ENCODE data around the gene KRT86. TPM values are rescaled to one million over a fixed set of nuclear protein-coding genes. Genes with fewer than 3 reads are reported as not detected.
"Not testable (repeated sequence)": the region's sequence is repeated elsewhere in the genome, so short reads cannot be mapped to it uniquely, and the experiment has no call there.

KRT86 gene
- total RNA-seq, 2 donors from 2014 or later = 0.56 to 2.1 TPM

- Mint-ChIP-seq H3K36me3 (ENCODE audit: low read depth) (no peaks in the 10 kb centered on the region), H3K27ac (no peak overlapping the region), H3K9me3 (no peaks in the 10 kb centered on the region), H3K27me3 (peaks cover 8% of the 10 kb centered on the region), H3K4me1 (peaks cover 11% of the 10 kb centered on the region), H3K4me3 (no peak overlapping the region)
- no peak for ATAC-seq (replicated peaks)
These were observed 26.6 kb downstream of the KRT86 start for GRCh38 chr12:52300796-52301691.

- H3K4me1 Mint-ChIP-seq = peaks cover 11% of the 10 kb centered on the region
- H3K9me3 Mint-ChIP-seq; ATAC-seq (replicated peaks); H3K27ac Mint-ChIP-seq; H3K36me3 Mint-ChIP-seq (ENCODE audit: low read depth); H3K4me3 Mint-ChIP-seq: not testable (repeated sequence)
- H3K27me3 Mint-ChIP-seq = peaks cover 11% of the 10 kb centered on the region
These were observed 27.3 kb downstream of the KRT86 start for GRCh38 chr12:52301721-52302120.

GRCh38 chr12:52302242-52302914, 27.9 kb downstream of the KRT86 start:
- Mint-ChIP-seq H3K27me3 (peaks cover 15% of the 10 kb centered on the region), H3K4me1 (peaks cover 11% of the 10 kb centered on the region)
- not testable (repeated sequence) for ATAC-seq (replicated peaks); H3K27ac Mint-ChIP-seq; H3K9me3 Mint-ChIP-seq; H3K36me3 Mint-ChIP-seq (ENCODE audit: low read depth); H3K4me3 Mint-ChIP-seq

GRCh38 chr12:52304941-52305411, 30.5 kb downstream of the KRT86 start:
- H3K27me3 Mint-ChIP-seq = peaks cover 32% of the 10 kb centered on the region
- peaks cover 18% of the 10 kb centered on the region for H3K4me1 Mint-ChIP-seq
- H3K9me3 Mint-ChIP-seq; H3K4me3 Mint-ChIP-seq; H3K36me3 Mint-ChIP-seq (ENCODE audit: low read depth): not testable (repeated sequence)
- H3K27ac Mint-ChIP-seq = peak overlapping the region; percentile 56
- ATAC-seq (replicated peaks) = peak; percentile 66

GRCh38 chr12:52305921-52306705, 31.7 kb downstream of the KRT86 start:
- peaks cover 18% of the 10 kb centered on the region for H3K4me1 Mint-ChIP-seq
- no peak overlapping the region for H3K4me3 Mint-ChIP-seq
- H3K9me3 Mint-ChIP-seq = no peaks in the 10 kb centered on the region
- H3K27ac Mint-ChIP-seq = no peak overlapping the region
- ATAC-seq (replicated peaks) = no peak
- no peaks in the 10 kb centered on the region for H3K36me3 Mint-ChIP-seq (ENCODE audit: low read depth)
- peaks cover 41% of the 10 kb centered on the region for H3K27me3 Mint-ChIP-seq

GRCh38 chr12:52306731-52307130, 32.3 kb downstream of the KRT86 start:
- ATAC-seq (replicated peaks) = no peak
- H3K27me3 Mint-ChIP-seq = peaks cover 45% of the 10 kb centered on the region
- H3K36me3 Mint-ChIP-seq (ENCODE audit: low read depth) = no peaks in the 10 kb centered on the region

GRCh38 chr12:52307836-52308805, 33.7 kb downstream of the KRT86 start:
- peak overlapping the region; percentile 56 for H3K4me3 Mint-ChIP-seq
- peak; percentile 68 for ATAC-seq (replicated peaks)
- H3K9me3 Mint-ChIP-seq = no peaks in the 10 kb centered on the region
- no peaks in the 10 kb centered on the region for H3K36me3 Mint-ChIP-seq (ENCODE audit: low read depth)
- peaks cover 18% of the 10 kb centered on the region for H3K4me1 Mint-ChIP-seq
- peaks cover 55% of the 10 kb centered on the region for H3K27me3 Mint-ChIP-seq
- no peak overlapping the region for H3K27ac Mint-ChIP-seq

More at GRCh38 chr12:52306731-52307130, 32.3 kb downstream of the KRT86 start:
- H3K27ac Mint-ChIP-seq = no peak overlapping the region
- no peak overlapping the region for H3K4me3 Mint-ChIP-seq
- H3K4me1 Mint-ChIP-seq = peaks cover 18% of the 10 kb centered on the region
- no peaks in the 10 kb centered on the region for H3K9me3 Mint-ChIP-seq

- Mint-ChIP-seq H3K4me3 (peak overlapping the region; percentile 56), H3K4me1 (peaks cover 18% of the 10 kb centered on the region), H3K27ac (no peak overlapping the region)
These were observed 34.5 kb downstream of the KRT86 start for GRCh38 chr12:52308806-52309425.

GRCh38 chr12:52310622-52311284, 36.3 kb downstream of the KRT86 start:
- ATAC-seq (replicated peaks) = no peak
- Mint-ChIP-seq H3K9me3 (no peaks in the 10 kb centered on the region), H3K36me3 (ENCODE audit: low read depth) (no peaks in the 10 kb centered on the region), H3K4me1 (peaks cover 7% of the 10 kb centered on the region), H3K4me3 (no peak overlapping the region), H3K27ac (no peak overlapping the region), H3K27me3 (peaks cover 52% of the 10 kb centered on the region)

More at GRCh38 chr12:52308806-52309425, 34.5 kb downstream of the KRT86 start:
- H3K27me3 Mint-ChIP-seq = peaks cover 55% of the 10 kb centered on the region
- ATAC-seq (replicated peaks) = no peak
- no peaks in the 10 kb centered on the region for H3K9me3 Mint-ChIP-seq
- H3K36me3 Mint-ChIP-seq (ENCODE audit: low read depth) = no peaks in the 10 kb centered on the region

- Mint-ChIP-seq H3K36me3 (ENCODE audit: low read depth) (no peaks in the 10 kb centered on the region), H3K4me3 (no peak overlapping the region), H3K4me1 (peaks cover 7% of the 10 kb centered on the region), H3K27ac (no peak overlapping the region), H3K9me3 (no peaks in the 10 kb centered on the region), H3K27me3 (peaks cover 51% of the 10 kb centered on the region)
- no peak for ATAC-seq (replicated peaks)
These were observed 36.8 kb downstream of the KRT86 start for GRCh38 chr12:52311285-52311648.

GRCh38 chr12:52312086-52312485, 37.6 kb downstream of the KRT86 start:
- Mint-ChIP-seq H3K27me3 (peaks cover 43% of the 10 kb centered on the region), H3K4me3 (no peak overlapping the region), H3K27ac (no peak overlapping the region), H3K4me1 (peaks cover 7% of the 10 kb centered on the region), H3K9me3 (no peaks in the 10 kb centered on the region), H3K36me3 (ENCODE audit: low read depth) (no peaks in the 10 kb centered on the region)
- ATAC-seq (replicated peaks) = no peak

- no peak overlapping the region for H3K4me3 Mint-ChIP-seq
- no peaks in the 10 kb centered on the region for H3K9me3 Mint-ChIP-seq
- H3K36me3 Mint-ChIP-seq (ENCODE audit: low read depth) = no peaks in the 10 kb centered on the region
- ATAC-seq (replicated peaks) = no peak
- no peak overlapping the region for H3K27ac Mint-ChIP-seq
- H3K4me1 Mint-ChIP-seq = peaks cover 5% of the 10 kb centered on the region
- peaks cover 37% of the 10 kb centered on the region for H3K27me3 Mint-ChIP-seq
These were observed 39.0 kb downstream of the KRT86 start for GRCh38 chr12:52313461-52313860.

GRCh38 chr12:52313926-52314325, 39.5 kb downstream of the KRT86 start:
- ATAC-seq (replicated peaks) = no peak
- peaks cover under 1% of the 10 kb centered on the region for H3K4me1 Mint-ChIP-seq
- no peak overlapping the region for H3K27ac Mint-ChIP-seq
- no peaks in the 10 kb centered on the region for H3K36me3 Mint-ChIP-seq (ENCODE audit: low read depth)
- no peak overlapping the region for H3K4me3 Mint-ChIP-seq
- H3K9me3 Mint-ChIP-seq = no peaks in the 10 kb centered on the region
- H3K27me3 Mint-ChIP-seq = peaks cover 34% of the 10 kb centered on the region
